GM18502 (cell line): ENCODE results near the gene UBL4A.

Source experiments
- ATAC-seq: cut with Tn5 transposase; IDR thresholded peaks from one replicate; pipeline ENCODE4 v1.9.1; 2021; ENCODE audit warnings: mild to moderate bottlenecking; ENCODE audit not compliant: unreplicated experiment, poor library complexity

Gene UBL4A

GRCh38 chrX:154441984-154442707 lies 44.3 kb downstream of the UBL4A start:
- ATAC-seq = no peak

GRCh38 chrX:154441564-154441963 lies 44.9 kb downstream of the UBL4A start:
- ATAC-seq = no peak

- no peak for ATAC-seq
These were observed 45.6 kb downstream of the UBL4A start for GRCh38 chrX:154440623-154441357.

GRCh38 chrX:154439841-154440240 lies 46.6 kb downstream of the UBL4A start:
- no peak for ATAC-seq

- ATAC-seq = no peak
These were observed 48.2 kb downstream of the UBL4A start for GRCh38 chrX:154437971-154438893.

- no peak for ATAC-seq
These were observed 49.2 kb downstream of the UBL4A start, which contains the start of gene GDI1 for GRCh38 chrX:154436983-154437752. Gene GDI1, plus strand, starts transcription at chrX:154437154. Its CDS starts 101 bp downstream, at chrX:154437255.

- ATAC-seq = no peak
These were observed 49.9 kb downstream of the UBL4A start for GRCh38 chrX:154436374-154436982.

- ATAC-seq = no peak
These were observed 51.2 kb downstream of the UBL4A start for GRCh38 chrX:154435171-154435733.

- no peak for ATAC-seq
These were observed 51.8 kb downstream of the UBL4A start for GRCh38 chrX:154434394-154435168.
